Hematopoietic multipotent progenitor cell treated with erythropoietin and hydrocortisone succinate and interleukin-3 and kit ligand, for 8 days (in vitro differentiated cells): Measurements from ENCODE around the gene DNAJB14.

Source experiments
- DNase-seq: peaks from one replicate; pipeline ENCODE4 v3.0.0-alpha.2; 2015

The DNAJB14 gene

DNA sequence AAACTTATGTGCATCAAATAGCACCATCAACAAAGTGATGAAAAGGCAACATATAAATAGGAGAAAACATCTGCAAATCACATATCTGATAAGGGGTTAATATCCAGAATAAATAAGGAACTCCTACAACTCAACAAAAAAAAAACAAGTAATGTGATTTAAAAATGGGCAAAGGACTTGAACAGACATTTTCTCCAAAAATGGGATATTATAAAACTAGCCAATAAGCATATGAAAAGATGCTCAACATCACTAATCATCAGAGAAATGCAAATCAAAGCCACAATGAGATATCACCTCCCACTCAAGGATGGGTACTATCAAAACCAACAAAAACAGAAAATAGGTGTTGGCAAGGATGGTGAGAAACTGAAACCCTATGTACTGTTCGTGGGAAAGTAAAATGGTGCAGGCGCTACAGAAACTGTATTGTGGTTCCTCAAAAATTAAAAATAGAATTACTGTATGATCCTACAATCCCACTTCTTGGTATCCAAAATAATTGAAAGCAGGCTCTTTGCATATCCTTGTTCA, 2.4 kb downstream of the DNAJB14 start:
- DNase-seq: no peak

DNA sequence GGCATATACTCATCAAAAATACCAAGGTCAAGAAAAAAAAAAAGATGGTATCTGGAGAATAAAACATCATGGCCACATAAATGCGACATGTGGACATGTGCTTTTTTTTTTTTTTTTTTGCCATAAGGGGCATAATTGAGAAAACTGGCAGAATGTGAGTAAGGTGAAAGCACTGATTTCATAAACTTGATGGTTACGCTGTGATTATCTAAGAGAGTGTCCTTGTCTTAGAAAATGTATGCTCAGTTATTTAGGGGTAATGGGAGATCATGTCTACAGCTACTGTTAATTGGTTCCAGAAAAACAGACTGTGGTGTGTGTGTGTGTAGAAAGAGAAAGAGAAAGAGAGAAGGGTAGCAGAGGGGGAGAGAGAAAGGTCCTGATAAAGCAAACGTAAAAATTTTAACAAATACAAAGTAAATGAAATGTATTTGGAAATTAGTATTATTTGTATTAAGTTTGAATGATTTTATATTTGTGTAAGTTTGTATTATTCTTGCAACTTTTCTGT, 8.1 kb downstream of the DNAJB14 start:
- no peak for DNase-seq

DNA sequence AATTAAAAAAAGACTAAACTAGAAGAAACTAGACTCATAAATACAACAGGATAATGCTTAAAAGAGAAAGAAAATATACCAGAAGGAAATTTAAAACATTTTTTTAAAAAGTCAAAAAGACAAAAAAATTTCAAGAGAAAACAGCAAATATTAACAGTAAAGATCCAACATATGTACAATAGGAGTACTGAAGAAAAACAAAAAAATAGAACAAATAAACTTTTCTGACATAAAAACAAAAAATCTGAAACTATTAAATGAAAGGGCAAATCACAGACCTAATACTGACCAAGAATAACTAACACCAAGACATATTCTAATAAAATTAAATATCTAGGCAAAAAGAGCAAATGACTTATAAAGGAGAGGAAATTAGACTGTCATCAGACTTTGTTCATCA, 11.5 kb downstream of the DNAJB14 start:
- DNase-seq: no peak

DNA sequence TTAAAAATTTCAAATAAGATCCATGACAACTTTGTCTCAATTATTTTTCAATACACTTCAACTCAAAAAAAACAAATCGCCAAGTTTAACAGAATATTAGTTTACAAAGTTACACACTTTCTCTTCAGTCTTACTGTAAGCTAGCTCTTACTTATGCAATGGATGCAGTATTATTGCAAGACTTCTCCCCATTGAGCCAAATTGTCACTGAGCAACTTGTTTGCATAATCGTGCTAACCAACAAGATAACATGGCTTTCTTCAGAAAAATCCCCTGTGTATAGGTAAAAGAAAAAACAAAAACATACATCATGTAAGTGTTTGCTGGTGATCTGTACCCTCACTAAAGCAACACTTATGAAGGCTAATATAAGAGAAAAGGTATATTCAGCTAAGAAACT, 18.9 kb downstream of the DNAJB14 start:
- no peak for DNase-seq

DNA sequence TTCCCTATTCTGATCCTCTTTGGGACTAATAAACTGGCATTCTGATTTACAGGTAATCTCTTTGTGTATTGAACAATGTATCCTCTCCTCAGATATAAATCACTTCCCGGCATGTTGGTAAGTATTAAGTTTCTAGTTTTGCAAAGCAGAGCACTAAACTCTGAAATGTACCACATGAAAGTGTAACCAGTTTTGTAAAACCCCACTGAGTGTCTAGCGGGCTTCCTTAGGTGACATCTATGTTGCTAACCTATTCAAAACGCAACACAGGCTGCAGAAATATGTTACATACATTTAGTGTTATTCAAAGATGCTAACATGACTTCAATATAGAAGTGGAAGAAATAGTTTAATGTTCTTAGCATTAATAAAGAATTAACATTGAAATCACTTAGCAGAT, 25.2 kb downstream of the DNAJB14 start:
- no peak for DNase-seq

DNA sequence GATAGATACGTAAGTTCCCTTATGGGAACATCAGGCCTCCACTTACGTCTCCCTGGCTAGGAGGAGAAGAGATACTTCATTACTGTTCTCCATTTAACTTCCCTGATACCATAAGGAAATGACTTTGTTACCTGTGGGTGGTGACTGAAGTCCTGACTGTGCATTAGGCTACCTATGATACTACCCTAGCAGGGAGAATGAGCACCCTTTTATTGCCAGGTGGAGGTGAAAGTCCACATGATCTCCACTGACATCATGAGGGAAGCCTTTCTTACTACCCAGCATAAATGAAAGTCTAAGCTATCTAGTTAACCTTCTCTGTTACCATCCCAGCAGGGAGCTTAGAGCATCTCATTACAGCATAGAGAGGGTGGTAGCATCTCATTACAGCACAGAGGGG, 27.8 kb downstream of the DNAJB14 start:
- DNase-seq: no peak

DNA sequence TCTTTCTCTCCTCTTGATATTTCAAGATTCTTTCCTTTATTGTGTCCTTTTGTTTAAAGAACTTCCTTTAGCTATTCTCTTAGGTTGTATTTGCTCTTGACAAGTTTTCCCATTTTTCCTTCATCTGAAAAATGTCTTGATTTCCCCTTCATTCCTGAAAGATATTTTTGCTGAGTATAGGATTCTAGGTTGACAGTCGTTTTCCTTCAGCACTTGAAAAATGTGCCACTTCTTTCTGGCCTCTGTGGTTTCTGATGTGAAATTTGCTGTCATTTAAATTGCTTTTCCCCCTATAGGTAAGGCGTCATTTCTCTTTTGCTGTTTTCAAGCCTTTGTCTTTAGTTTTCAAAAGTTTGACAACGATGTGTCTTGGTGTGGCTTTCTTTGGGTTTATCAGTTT, 28.8 kb downstream of the DNAJB14 start:
- DNase-seq: no peak

DNA sequence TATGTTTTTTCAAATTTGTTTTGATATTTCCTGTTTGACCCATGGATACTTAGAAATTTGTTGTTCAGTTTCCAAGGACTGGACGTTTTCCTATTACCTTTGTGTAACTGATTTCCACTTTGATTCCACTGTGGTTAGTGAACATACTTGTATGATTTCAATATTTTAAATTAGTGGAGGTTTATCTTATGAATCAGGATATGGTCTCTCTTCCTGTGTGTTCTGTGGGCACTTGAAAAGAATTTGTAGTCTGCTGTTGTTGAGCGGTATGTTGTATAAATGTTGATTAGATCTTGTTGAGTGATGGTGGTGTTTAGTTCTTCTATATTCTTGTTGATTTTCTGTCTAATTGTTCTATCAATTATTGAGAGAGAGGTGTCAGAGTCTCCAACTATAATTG, 31.0 kb downstream of the DNAJB14 start:
- no peak for DNase-seq

DNA sequence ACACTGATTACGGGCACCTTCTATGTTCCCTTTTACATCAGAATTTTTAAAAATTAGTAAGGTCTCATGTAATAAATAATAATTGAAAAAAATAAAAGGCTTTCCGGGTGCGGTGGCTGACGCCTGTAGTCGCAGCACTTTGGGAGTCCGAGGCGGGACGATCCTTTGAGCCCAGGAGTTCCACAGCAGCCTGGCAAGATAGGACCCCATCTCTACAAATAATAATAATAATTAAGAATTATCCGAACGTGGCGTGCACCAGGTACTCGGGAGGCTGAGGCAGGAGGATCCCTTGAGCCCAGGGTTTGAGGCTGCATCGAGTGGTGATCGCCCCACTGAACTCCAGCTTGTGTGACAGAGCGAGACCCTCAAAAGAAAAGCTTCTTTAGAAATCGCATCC, 51.4 kb downstream of the DNAJB14 start:
- DNase-seq: no peak

DNA sequence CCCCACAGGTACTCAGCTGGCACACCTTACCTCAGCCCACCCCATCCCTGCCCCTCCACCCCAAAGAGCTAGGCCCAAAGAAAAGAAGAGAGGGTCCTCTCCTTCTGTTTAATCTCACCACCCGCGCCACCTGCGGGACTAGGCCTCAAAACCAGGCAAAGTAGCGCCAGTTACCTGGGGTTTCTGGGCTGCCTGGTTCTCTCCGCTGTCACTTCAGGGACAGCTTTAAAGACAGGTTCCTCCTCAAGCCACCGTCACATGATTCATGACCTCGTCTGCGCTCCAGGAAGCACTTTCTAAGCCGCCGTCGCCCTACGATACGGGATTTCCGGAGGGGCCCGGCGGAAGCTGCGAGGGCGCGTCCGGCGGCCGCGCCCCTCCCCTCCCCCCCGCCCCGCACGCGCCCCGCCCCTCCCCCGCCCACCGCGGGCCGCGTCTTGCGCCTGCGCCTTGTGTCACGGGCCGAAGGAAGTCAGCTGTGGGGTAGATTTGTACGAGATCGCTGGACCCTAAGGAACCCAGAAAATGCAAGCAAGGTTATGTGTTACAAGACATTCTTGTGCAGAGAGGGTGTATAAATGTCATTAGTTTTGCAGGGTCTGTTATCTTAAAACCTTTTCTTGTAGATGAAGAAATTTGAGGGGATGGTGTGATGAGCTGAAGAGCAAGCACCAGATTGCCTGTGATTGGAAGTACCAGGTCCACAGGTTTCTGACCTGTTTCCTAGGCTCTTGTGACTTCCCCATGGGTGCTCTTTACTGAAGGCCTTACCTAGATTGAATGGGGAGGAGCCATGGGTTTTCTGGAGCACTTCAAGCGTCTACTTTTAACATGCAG, 52.0 kb downstream of the DNAJB14 start, which contains the start of gene LAMTOR3:
TSS of gene LAMTOR3 (minus strand) at position 267 of the 837 bp plus-strand sequence. CDS start 464 bp downstream, outside the sequence.
- peak; percentile 93 for DNase-seq

DNA sequence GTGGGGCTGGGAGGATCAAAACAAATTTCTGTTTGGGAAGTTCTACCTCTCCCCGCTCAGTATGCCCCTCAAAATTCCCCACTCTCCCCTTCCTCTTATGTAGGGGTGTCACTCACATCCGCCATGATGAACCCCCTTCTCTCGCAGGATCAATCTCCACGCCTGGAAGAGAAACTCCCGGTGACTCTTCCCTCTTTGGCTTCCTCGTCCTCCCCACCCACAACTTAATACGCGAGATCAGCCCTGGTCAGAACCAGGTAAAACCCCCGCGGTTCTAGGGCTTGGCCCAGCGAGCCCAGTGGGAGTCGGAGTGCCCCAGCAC, 52.6 kb downstream of the DNAJB14 start:
- peak; percentile 10 for DNase-seq

DNA sequence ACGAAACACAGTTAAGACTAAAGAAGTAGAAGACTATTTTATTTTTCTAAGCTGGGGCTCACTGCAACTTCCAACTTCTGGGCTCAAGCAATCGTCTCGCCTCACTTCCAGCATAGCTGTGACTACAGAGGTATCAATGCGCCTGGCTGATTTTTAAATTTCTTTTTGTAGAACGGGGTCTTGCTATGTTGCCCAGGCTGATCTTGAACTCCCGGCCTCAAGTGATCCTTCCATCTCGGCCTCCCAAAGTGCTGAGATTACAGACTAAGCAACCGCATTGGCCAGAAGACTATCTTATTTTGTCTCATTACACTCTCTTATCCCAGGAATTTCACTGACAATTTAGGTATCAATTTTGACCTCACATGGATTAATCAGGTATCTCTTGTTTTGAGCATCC, 53.4 kb downstream of the DNAJB14 start:
- DNase-seq: no peak

DNA sequence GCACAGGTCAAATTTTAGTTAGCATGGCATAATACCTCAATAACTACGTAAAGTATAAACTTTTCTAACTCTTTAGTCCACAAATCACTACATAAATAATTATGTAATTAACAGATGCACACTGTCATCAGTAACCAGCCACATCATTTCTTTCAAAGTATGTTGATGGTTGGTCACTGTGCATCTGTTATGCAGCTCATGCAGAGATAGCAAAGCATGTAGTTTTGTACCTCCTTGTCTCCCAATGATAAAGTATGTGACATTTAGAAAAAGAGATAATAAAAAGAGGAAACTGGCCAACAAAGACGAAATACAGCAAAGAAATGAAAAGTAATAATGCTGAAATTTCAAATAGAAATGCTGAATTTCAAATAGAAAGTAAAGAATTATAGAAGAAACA, 55.1 kb downstream of the DNAJB14 start:
- peak; percentile 56 for DNase-seq

DNA sequence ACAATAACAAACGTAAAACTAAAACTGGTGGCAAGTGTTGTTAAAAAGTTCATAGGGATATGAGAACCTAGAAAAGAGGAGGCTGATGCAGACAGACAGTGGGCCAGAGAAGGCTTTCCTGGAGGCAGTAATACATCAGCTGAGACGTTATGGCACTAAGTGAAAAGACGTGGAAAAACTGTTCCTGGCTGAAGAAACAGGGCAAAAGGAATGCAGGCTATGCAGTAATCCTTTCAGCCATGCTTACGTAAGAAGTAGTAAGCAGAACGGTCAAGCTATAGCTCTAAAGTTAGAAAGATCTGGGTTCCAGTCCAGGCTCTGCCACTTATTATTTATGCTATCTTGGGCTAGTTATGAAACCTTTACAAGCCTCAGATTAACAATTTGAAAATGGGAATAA, 58.6 kb downstream of the DNAJB14 start:
- no peak for DNase-seq

DNA sequence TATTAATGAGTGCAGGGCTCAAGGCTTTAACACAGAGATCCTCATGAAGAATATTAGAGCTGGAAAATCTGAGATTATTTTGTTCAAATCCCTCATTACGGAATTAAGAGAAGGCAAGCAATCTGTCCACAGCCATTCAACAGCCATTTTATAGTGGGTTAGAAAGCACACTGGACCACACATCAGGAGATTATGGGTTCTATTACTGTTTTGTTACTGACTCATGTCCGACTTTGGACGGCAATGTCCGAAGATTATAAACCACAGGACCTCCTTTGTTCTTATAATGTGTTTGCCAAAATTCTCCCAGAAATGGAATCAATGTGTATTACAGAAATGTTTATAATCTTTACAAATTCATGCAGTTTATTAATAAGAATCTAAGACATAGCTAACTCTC, 60.3 kb downstream of the DNAJB14 start:
- no peak for DNase-seq

DNA sequence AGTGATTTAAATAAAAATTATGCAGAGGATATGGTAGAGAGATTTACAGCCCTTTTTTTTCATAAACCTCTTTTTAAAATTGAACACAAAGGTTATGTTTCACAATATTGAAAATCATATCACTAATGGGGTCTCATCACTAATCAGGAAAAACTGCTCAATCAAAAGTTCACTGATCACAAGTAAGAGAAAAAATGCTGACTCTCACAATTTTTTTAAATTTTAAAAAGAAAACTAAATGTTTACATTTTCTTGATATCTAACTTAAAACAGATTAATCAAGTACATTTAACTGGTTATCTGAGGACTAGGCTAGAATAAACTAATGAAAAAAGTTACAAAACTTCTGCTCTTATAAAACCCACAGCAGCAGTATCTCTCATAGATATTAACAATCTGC, 60.7 kb downstream of the DNAJB14 start:
- DNase-seq: no peak

DNA sequence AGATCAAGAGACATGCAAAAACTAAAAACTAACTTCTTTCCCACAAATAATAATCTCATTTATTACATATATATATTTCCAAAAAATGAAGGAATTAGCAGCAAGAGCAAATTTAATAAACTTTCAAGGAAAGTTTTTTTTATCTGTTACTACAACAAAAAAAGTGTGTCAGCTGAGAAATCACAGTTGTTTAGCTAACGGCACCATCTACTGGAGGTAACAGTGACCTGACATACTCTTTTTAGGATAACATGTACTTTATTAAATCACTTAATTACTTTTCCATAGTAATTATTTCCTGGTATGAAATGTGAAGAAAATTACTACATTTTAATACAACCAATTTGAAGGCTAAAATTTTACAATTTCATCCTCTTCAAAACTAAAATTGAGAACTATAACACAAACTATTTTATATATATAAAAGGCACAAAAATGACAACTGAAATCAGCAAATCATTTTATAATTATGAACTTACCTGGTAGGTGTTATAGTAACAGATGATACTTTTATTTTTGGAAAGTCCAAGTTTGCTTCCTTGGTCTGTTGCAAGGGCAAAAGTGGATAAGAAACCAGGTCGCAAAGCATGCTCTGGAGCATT, 61.3 kb downstream of the DNAJB14 start:
- peak; percentile 61 for DNase-seq

DNA sequence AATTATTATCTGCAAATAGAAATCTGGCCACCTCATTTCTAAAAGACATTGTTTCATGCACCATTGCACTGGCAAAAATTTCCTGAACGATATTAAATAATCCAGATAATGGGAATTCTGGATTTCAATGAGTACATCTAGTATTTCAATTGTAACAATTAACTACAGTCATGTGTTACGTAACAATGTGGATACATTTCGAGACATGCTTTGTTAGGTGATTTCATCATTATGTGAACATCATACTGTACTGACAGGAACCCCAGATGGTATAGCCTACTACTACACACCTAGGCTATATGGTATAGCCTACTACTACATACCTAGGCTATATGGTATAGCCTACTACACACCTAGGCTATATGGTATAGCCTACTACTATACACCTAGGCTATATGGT, 67.0 kb downstream of the DNAJB14 start:
- no peak for DNase-seq

DNA sequence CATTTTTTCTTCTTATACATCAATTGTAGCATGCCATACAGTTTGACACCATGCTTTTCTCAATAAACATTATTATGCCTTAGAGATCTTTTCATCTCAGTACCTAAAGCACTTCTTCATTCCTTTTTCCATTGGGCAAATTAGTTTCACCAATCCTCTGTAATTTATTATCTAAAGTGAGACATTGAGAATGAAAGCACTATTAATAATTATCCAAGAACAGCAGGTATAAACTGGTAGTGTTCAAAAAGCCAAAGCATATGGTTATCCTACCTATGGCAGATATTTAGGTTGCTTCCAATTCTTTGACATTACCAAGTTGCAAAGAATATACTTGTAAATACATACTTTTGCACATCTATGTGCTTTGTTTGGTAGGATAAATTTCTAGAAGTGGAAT, 67.8 kb downstream of the DNAJB14 start:
- DNase-seq: no peak

DNA sequence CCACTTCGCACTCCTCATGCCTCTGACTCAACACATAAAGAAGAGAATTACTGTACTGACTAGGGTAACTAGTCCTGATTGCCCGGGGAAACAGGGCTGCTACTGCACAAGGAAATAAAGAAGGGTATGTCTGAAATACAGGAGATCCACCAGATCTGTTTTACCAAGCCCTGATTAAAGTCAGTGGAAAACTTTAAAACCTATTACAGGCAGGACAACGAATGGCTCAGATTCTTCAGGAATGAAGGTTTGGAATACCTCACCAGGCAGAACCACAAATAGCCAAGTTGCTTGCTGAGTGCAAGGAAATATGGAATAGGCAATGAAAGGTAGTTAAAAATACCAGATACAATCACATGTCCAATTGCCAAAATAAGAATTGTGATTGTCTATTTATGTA, 69.5 kb downstream of the DNAJB14 start:
- no peak for DNase-seq

DNA sequence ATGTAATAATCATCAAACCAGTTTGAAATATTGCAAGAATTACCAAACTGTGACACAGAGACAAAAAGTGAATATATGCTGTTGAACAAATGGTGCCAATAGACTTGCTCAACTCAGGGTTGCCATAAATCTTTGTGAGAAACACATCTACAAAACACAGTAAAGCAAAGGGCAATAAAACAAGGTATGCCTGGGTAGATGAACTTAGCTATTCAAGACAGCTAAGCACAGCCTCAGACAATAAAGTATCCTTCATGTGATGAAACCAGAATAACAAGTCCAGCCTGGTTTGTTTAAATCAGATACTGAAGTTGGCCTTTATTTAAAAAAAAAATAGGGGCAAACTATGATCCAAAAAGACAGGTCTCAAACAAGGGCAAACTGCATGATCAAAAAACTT, 71.3 kb downstream of the DNAJB14 start:
- DNase-seq: no peak

DNA sequence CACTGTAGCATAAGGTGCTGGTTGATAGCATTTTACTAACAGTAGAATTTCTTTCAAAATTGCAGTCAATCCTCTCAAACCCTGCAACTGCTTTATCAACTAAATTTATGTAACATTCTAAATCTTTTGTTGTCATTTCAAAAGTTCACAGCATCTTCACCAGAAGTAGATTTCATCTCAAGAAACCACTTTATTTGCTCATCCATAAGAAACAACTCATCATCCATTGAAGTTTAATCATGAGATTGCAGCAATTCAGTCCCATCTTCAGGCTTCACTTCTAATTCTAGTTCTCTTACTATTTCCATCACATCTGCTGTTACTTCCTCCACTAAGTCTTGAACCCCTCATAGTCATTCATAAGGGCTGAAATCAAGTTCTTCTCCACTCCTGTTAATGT, 73.8 kb downstream of the DNAJB14 start:
- DNase-seq: no peak

DNA sequence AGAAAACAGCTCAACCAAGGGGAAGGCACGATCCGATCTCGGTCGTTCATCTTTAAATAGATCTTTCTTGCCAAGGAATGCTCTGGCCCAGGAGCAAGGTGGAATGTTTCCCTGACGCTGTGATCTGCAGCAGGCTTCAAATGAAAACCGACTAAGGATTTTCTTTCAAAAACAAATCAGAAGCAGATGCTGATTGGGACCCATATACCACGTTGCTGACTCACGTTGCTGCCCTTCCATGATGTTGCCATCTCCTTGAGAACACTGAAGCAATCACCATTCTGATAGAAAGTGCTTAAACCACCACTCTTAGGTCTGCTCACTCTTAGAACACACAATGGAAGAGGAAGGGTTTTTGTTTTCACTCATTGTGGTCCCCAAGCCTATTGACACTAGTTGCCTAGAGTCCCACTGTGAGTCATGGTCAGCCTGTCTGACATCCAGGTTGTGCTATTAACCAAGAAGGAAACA, 78.3 kb downstream of the DNAJB14 start:
- no peak for DNase-seq

DNA sequence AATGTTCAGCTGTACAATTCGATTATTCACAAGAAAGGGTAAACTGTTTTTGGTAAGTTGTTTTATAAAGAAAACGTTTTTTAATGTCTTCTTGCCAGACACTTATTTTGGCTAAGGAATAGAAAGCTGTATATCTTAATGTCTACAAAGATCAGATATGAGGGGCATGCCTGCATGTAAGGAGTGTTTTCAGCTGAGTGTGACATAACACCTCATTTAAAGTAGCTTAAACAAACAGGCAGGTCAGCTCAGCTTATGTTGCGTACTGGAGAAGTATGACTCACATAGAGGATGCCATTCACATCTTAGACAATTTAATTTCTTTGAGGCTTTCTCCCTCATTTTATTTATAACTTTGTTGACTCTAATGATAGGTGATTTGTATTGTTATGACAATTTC, 82.6 kb downstream of the DNAJB14 start:
- no peak for DNase-seq
